ENCODE measurements around the gene SLC38A9. TPM values are rescaled to one million over a fixed set of nuclear protein-coding genes. Genes with fewer than 3 reads are reported as not detected.

Gene SLC38A9
- total RNA-seq, 4 donors from 2014 or later, result 8.5 to 21.3 (median 16.7) TPM

- TF ChIP-seq POLR2A (IDR thresholded peaks at IDR 0.05), result no peak
- TF ChIP-seq CTCF (IDR thresholded peaks at IDR 0.05), result no peak
- WGBS, 2 donors, result 80 to 81% methylated on average over 6 of the region's 6 CpGs
- no peak for DNase-seq (ENCODE audit: low spot score in 2 of 2)
- no peak overlapping the region for H3K4me3 ChIP-seq (ENCODE audit: low read depth, poor library complexity, severe bottlenecking)
- intact Hi-C loops (cut with DNase I; ENCODE audit: low total_unique reads), result no loop called here
These were observed 2.6 kb upstream of the SLC38A9 start for GRCh38 chr5:55714749-55715148.

- DNase-seq (ENCODE audit: low spot score in 2 of 2), result no peak
- 41 to 54% methylated on average over 1 of the region's 1 CpG for WGBS, 2 donors
- TF ChIP-seq CTCF (IDR thresholded peaks at IDR 0.05) (no peak), POLR2A (IDR thresholded peaks at IDR 0.05) (no peak)
- no peak overlapping the region for H3K4me3 ChIP-seq (ENCODE audit: low read depth, poor library complexity, severe bottlenecking)
- intact Hi-C loops (cut with DNase I; ENCODE audit: low total_unique reads), result no loop called here
These were observed 2.2 kb upstream of the SLC38A9 start for GRCh38 chr5:55714339-55714738.

- intact Hi-C loops (cut with DNase I; ENCODE audit: low total_unique reads), result no loop called here
- DNase-seq (ENCODE audit: low spot score in 2 of 2), result no peak
- H3K4me3 ChIP-seq (ENCODE audit: low read depth, poor library complexity, severe bottlenecking), result no peak overlapping the region
- TF ChIP-seq CTCF (IDR thresholded peaks at IDR 0.05), result no peak
- TF ChIP-seq POLR2A (IDR thresholded peaks at IDR 0.05), result no peak
- 64 to 71% methylated on average over 3 of the region's 3 CpGs for WGBS, 2 donors
These were observed 1.7 kb upstream of the SLC38A9 start for GRCh38 chr5:55713871-55714270.

GRCh38 chr5:55711507-55712022, 559 bp downstream of the SLC38A9 start:
- TF ChIP-seq CTCF (IDR thresholded peaks at IDR 0.05) (no peak), POLR2A (IDR thresholded peaks at IDR 0.05) (no peak)
- intact Hi-C loops (cut with DNase I; ENCODE audit: low total_unique reads), result no loop called here
- DNase-seq (ENCODE audit: low spot score in 2 of 2), result no peak
- WGBS, 2 donors, result 8 to 9% methylated on average over 18 of the region's 18 CpGs
- H3K4me3 ChIP-seq (ENCODE audit: low read depth, poor library complexity, severe bottlenecking), result peak overlapping the region; percentile 90

- H3K4me3 ChIP-seq (ENCODE audit: low read depth, poor library complexity, severe bottlenecking), result no peak overlapping the region
- TF ChIP-seq CTCF (IDR thresholded peaks at IDR 0.05) (no peak), POLR2A (IDR thresholded peaks at IDR 0.05) (no peak)
- no peak for DNase-seq (ENCODE audit: low spot score in 2 of 2)
- intact Hi-C loops (cut with DNase I; ENCODE audit: low total_unique reads), result no loop called here
These were observed 3.4 kb downstream of the SLC38A9 start for GRCh38 chr5:55708732-55709131.

GRCh38 chr5:55706230-55706629, 5.9 kb downstream of the SLC38A9 start:
- no peak overlapping the region for H3K4me3 ChIP-seq (ENCODE audit: low read depth, poor library complexity, severe bottlenecking)
- no peak for DNase-seq (ENCODE audit: low spot score in 2 of 2)
- intact Hi-C loops (cut with DNase I; ENCODE audit: low total_unique reads), result no loop called here
- no peak for TF ChIP-seq CTCF (IDR thresholded peaks at IDR 0.05)
- TF ChIP-seq POLR2A (IDR thresholded peaks at IDR 0.05), result no peak

Data from lower leg skin (tissue), 4 donors.